ENCODE results near the gene TNFRSF12A.

TNFRSF12A gene

GRCh38 chr16:2977440-2977839 is 42.7 kb upstream of the TNFRSF12A start:
- Histone ChIP-seq H3K27ac (no peak overlapping the region), H3K4me3 (ENCODE audit: low read depth, low read length) (no peak overlapping the region), H3K27me3 (replicated peaks) (no peaks in the 10 kb centered on the region), H3K36me3 (replicated peaks) (no peaks in the 10 kb centered on the region)
- in situ Hi-C loops (cut with HindIII; ENCODE audit: low pct_ligation_motif_present, low sequenced_read_pairs) = no loop called here
- TF ChIP-seq CTCF (IDR thresholded peaks at IDR 0.05; ENCODE audit: low read depth, low read length, missing control alignments) = no peak
- DNase-seq = no peak

DNA sequence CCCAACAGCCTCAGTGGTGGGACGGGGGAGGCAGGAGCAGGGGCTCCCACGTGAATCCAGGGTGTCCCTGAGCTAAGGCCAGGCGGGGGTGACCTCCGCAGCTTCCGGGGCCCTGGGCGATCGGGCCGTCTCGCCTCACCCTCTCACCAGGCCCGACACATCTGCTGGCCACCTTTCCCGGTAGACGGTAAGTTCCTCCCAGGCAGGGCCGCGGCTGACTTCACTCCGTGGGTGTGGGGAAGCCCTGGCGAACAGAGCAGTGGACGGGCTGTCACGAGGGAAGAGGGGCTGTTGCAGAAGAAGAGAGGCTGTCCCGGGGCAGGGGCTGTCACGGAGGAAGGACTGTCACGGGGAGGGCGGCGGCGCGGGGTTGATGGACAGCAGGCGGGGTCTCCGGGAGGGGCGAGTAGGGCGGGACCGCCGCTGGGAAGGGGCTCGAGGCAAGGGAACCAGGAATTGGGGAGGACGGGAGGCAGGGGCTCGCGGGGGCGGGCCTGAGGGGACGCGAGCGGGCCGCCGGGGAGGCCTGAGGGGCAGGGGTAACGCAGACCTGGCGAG is 40.4 kb upstream of the TNFRSF12A start:
- peak overlapping the region; percentile 74 for H3K4me3 ChIP-seq (ENCODE audit: low read depth, low read length)
- in situ Hi-C loops (cut with HindIII; ENCODE audit: low pct_ligation_motif_present, low sequenced_read_pairs) = no loop called here

DNA sequence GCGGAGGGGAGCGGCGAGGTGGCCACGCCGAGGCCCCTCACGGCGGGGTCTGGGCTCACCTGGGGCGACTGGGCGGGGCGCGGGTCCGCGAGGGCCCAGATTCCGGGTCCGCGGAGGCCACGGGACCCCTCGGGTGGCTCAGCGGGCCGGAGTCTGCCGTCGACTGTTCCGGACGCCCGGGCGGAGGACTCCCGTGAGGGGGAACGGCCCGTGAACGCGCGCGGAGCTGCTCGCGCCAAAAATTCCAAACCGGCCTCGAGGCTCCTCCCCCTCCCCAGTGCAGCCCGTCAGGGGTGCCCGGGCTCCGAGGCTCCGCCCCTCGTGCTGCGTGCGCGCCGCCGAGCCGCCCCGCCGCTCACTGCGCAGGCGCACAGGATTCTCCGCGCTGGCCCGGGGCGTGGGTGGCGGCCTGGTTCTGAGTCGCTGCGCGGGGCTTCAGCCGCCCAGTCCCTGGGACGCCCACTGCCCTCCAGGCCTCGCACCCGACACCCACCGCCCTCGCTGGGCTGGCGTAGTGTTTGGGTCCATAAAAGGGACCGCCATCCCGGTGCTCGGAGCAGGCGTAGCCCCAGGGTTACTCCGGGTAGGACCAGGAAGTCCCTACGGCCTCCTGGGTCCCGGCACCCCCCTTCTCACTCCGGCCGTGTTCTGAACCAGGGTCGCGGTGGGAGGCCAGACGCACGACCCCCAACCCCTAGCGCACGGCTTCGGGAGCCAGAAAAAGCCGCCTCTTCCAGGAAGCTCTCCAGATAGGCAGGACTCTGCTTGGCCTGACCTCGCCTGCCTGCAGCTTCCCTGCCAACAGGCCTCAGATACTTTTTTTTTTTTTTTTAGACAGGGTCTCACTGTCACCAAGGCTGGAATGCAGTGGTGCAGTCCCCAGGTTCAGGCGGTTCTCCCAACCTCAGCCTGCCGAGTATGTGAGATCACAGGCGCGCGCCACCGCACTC is 39.7 kb upstream of the TNFRSF12A start, which contains the start of gene PKMYT1:
Gene PKMYT1, minus strand, starts transcription at position 220 of the 950 bp plus-strand sequence. CDS start 789 bp downstream, outside the sequence.
- DNase-seq = peak; percentile 72
- in situ Hi-C loops (cut with HindIII; ENCODE audit: low pct_ligation_motif_present, low sequenced_read_pairs) = no loop called here
- no peak for TF ChIP-seq CTCF (IDR thresholded peaks at IDR 0.05; ENCODE audit: low read depth, low read length, missing control alignments)
- H3K27me3 ChIP-seq (replicated peaks) = no peaks in the 10 kb centered on the region
- peak within 1 kb of the TSS; percentile 62 for H3K27ac ChIP-seq
- peak within 1 kb of the TSS; percentile 74 for H3K4me3 ChIP-seq (ENCODE audit: low read depth, low read length)
- no peaks in the 10 kb centered on the region for H3K36me3 ChIP-seq (replicated peaks)

More for the DNA sequence above, 40.4 kb upstream of the TNFRSF12A start:
- no peak for DNase-seq
- Histone ChIP-seq H3K27me3 (replicated peaks) (no peaks in the 10 kb centered on the region), H3K27ac (no peak overlapping the region), H3K36me3 (replicated peaks) (no peaks in the 10 kb centered on the region)
- TF ChIP-seq CTCF (IDR thresholded peaks at IDR 0.05; ENCODE audit: low read depth, low read length, missing control alignments) = no peak

GRCh38 chr16:2981177-2981898 is 38.8 kb upstream of the TNFRSF12A start:
- no peak for DNase-seq
- Histone ChIP-seq H3K36me3 (replicated peaks) (no peaks in the 10 kb centered on the region), H3K27me3 (replicated peaks) (no peaks in the 10 kb centered on the region), H3K4me3 (ENCODE audit: low read depth, low read length) (no peak overlapping the region), H3K27ac (no peak overlapping the region)
- TF ChIP-seq CTCF (IDR thresholded peaks at IDR 0.05; ENCODE audit: low read depth, low read length, missing control alignments) = no peak
- in situ Hi-C loops (cut with HindIII; ENCODE audit: low pct_ligation_motif_present, low sequenced_read_pairs) = no loop called here

- Histone ChIP-seq H3K4me3 (ENCODE audit: low read depth, low read length) (no peak overlapping the region), H3K27ac (no peak overlapping the region), H3K36me3 (replicated peaks) (no peaks in the 10 kb centered on the region), H3K27me3 (replicated peaks) (no peaks in the 10 kb centered on the region)
- DNase-seq = no peak
- TF ChIP-seq CTCF (IDR thresholded peaks at IDR 0.05; ENCODE audit: low read depth, low read length, missing control alignments) = no peak
- in situ Hi-C loops (cut with HindIII; ENCODE audit: low pct_ligation_motif_present, low sequenced_read_pairs) = no loop called here
Measured at GRCh38 chr16:2981899-2982250, 38.3 kb upstream of the TNFRSF12A start.
